Adrenal gland (tissue), 5 donors: ENCODE results near the gene SH3BP5L.

Experiments
- CTCF ChIP-seq, 6 experiments: fragments of 450-650 bp in 4 of 6; fragments of 200-600 bp in 2 of 6; sonication (generic) in 1 of 6; IDR thresholded peaks; 1 replicate in 5 of 6; 2 replicates in 1 of 6; pipeline versions ENCODE4 v1.5.1 to v1.8.0; 2016 to 2021; ENCODE audit warnings: antibody characterized with exemption in 6 of 6, mild to moderate bottlenecking in 2 of 6, moderate library complexity in 1 of 6
- POLR2A ChIP-seq, 2 donors: fragments of 450-650 bp; IDR thresholded peaks; one replicate each; pipeline ENCODE4 v1.6.1; 2017; ENCODE audit warnings: antibody characterized with exemption in 2 of 2, mild to moderate bottlenecking in 2 of 2, moderate library complexity in 1 of 2
- donor health status: DM: no; HTN: no; CAD: no.

GRCh38 chr1:248831842-248832241 is 6.1 kb upstream of the SH3BP5L start:
- TF ChIP-seq CTCF (IDR thresholded peaks at IDR 0.05): no peak
- no peak for TF ChIP-seq POLR2A (IDR thresholded peaks at IDR 0.05)
